HG03135 (cell line): ENCODE results near the gene ENGASE.

Experiments used
- ATAC-seq: cut with Tn5 transposase; IDR thresholded peaks from one replicate; pipeline ENCODE4 v1.9.1; 2021; ENCODE audit warnings: mild to moderate bottlenecking, moderate library complexity; ENCODE audit not compliant: unreplicated experiment

Gene ENGASE

GRCh38 chr17:79135011-79135410 is 60.4 kb downstream of the ENGASE start:
- ATAC-seq, result no peak

- ATAC-seq, result no peak
These were observed 61.2 kb downstream of the ENGASE start for GRCh38 chr17:79135628-79136405.
